ENCODE results near the gene CTBP1.

The CTBP1 gene

GRCh38 chr4:1265351-1265750 is 16.4 kb upstream of the CTBP1 start:
- Histone ChIP-seq H3K27me3 (ENCODE audit: control insufficient read depth in 5 of 5, insufficient read depth in 4 of 5, low read length in 5 of 5) (no peaks in the 10 kb centered on the region), H3K4me3 (ENCODE audit: low read depth in 1 of 5, low read length in 5 of 5) (no peak overlapping the region), H3K9ac (ENCODE audit: low read length in 5 of 5) (no peak overlapping the region), H3K9me3 (ENCODE audit: control insufficient read depth in 5 of 5, low read length in 5 of 5) (peaks cover 0 to 4% (median 3%) of the 10 kb centered on the region in 5 donors), H3K36me3 (ENCODE audit: control insufficient read depth in 5 of 5, insufficient read depth in 5 of 5, low read length in 5 of 5) (peaks cover 0 to 3% (median 0%) of the 10 kb centered on the region in 5 donors), H3K27ac (ENCODE audit: low read depth, low read length) (no peak overlapping the region), H3K4me1 (ENCODE audit: control insufficient read depth in 5 of 5, insufficient read depth in 5 of 5, low read length in 5 of 5) (no peaks in the 10 kb centered on the region)

GRCh38 chr4:1264942-1265341 is 16.0 kb upstream of the CTBP1 start:
- Histone ChIP-seq H3K27ac (ENCODE audit: low read depth, low read length) (no peak overlapping the region), H3K36me3 (ENCODE audit: control insufficient read depth in 5 of 5, insufficient read depth in 5 of 5, low read length in 5 of 5) (peaks cover 0 to 3% (median 0%) of the 10 kb centered on the region in 5 donors), H3K4me3 (ENCODE audit: low read depth in 1 of 5, low read length in 5 of 5) (no peak overlapping the region), H3K9me3 (ENCODE audit: control insufficient read depth in 5 of 5, low read length in 5 of 5) (peaks cover 0 to 4% (median 3%) of the 10 kb centered on the region in 5 donors), H3K9ac (ENCODE audit: low read length in 5 of 5) (no peak overlapping the region), H3K27me3 (ENCODE audit: control insufficient read depth in 5 of 5, insufficient read depth in 4 of 5, low read length in 5 of 5) (no peaks in the 10 kb centered on the region), H3K4me1 (ENCODE audit: control insufficient read depth in 5 of 5, insufficient read depth in 5 of 5, low read length in 5 of 5) (no peaks in the 10 kb centered on the region)

- Histone ChIP-seq H3K36me3 (ENCODE audit: control insufficient read depth in 5 of 5, insufficient read depth in 5 of 5, low read length in 5 of 5) (peaks cover 0 to 3% (median 0%) of the 10 kb centered on the region in 5 donors), H3K9ac (ENCODE audit: low read length in 5 of 5) (no peak overlapping the region)
These were observed 12.4 kb upstream of the CTBP1 start for GRCh38 chr4:1261107-1261928.

GRCh38 chr4:1260418-1261106 is 11.6 kb upstream of the CTBP1 start:
- Histone ChIP-seq H3K9ac (ENCODE audit: low read length in 5 of 5) (no peak overlapping the region), H3K27ac (ENCODE audit: low read depth, low read length) (no peak overlapping the region), H3K4me3 (ENCODE audit: low read depth in 1 of 5, low read length in 5 of 5) (no peak overlapping the region), H3K27me3 (ENCODE audit: control insufficient read depth in 5 of 5, insufficient read depth in 4 of 5, low read length in 5 of 5) (no peaks in the 10 kb centered on the region), H3K4me1 (ENCODE audit: control insufficient read depth in 5 of 5, insufficient read depth in 5 of 5, low read length in 5 of 5) (no peaks in the 10 kb centered on the region), H3K36me3 (ENCODE audit: control insufficient read depth in 5 of 5, insufficient read depth in 5 of 5, low read length in 5 of 5) (peaks cover 0 to 3% (median 0%) of the 10 kb centered on the region in 5 donors), H3K9me3 (ENCODE audit: control insufficient read depth in 5 of 5, low read length in 5 of 5) (no peaks in the 10 kb centered on the region)

More at GRCh38 chr4:1261107-1261928, 12.4 kb upstream of the CTBP1 start:
- no peak overlapping the region for H3K27ac ChIP-seq (ENCODE audit: low read depth, low read length)
- H3K4me3 ChIP-seq (ENCODE audit: low read depth in 1 of 5, low read length in 5 of 5): no peak overlapping the region
- no peaks in the 10 kb centered on the region for H3K27me3 ChIP-seq (ENCODE audit: control insufficient read depth in 5 of 5, insufficient read depth in 4 of 5, low read length in 5 of 5)
- H3K4me1 ChIP-seq (ENCODE audit: control insufficient read depth in 5 of 5, insufficient read depth in 5 of 5, low read length in 5 of 5): no peaks in the 10 kb centered on the region
- H3K9me3 ChIP-seq (ENCODE audit: control insufficient read depth in 5 of 5, low read length in 5 of 5): no peaks in the 10 kb centered on the region

GRCh38 chr4:1259966-1260365 is 11.0 kb upstream of the CTBP1 start:
- H3K27ac ChIP-seq (ENCODE audit: low read depth, low read length): no peak overlapping the region
- no peak overlapping the region for H3K4me3 ChIP-seq (ENCODE audit: low read depth in 1 of 5, low read length in 5 of 5)
- no peak overlapping the region for H3K9ac ChIP-seq (ENCODE audit: low read length in 5 of 5)
- H3K9me3 ChIP-seq (ENCODE audit: control insufficient read depth in 5 of 5, low read length in 5 of 5): peaks cover 0 to 3% (median 2%) of the 10 kb centered on the region in 5 donors
- no peaks in the 10 kb centered on the region for H3K4me1 ChIP-seq (ENCODE audit: control insufficient read depth in 5 of 5, insufficient read depth in 5 of 5, low read length in 5 of 5)
- peaks cover 0 to 3% (median 0%) of the 10 kb centered on the region in 5 donors for H3K36me3 ChIP-seq (ENCODE audit: control insufficient read depth in 5 of 5, insufficient read depth in 5 of 5, low read length in 5 of 5)
- H3K27me3 ChIP-seq (ENCODE audit: control insufficient read depth in 5 of 5, insufficient read depth in 4 of 5, low read length in 5 of 5): no peaks in the 10 kb centered on the region

- no peaks in the 10 kb centered on the region for H3K4me1 ChIP-seq (ENCODE audit: control insufficient read depth in 5 of 5, insufficient read depth in 5 of 5, low read length in 5 of 5)
- H3K9ac ChIP-seq (ENCODE audit: low read length in 5 of 5): no peak overlapping the region
- no peak overlapping the region for H3K27ac ChIP-seq (ENCODE audit: low read depth, low read length)
- H3K4me3 ChIP-seq (ENCODE audit: low read depth in 1 of 5, low read length in 5 of 5): no peak overlapping the region
- no peaks in the 10 kb centered on the region for H3K27me3 ChIP-seq (ENCODE audit: control insufficient read depth in 5 of 5, insufficient read depth in 4 of 5, low read length in 5 of 5)
- H3K9me3 ChIP-seq (ENCODE audit: control insufficient read depth in 5 of 5, low read length in 5 of 5): peaks cover 0 to 3% (median 2%) of the 10 kb centered on the region in 5 donors
- H3K36me3 ChIP-seq (ENCODE audit: control insufficient read depth in 5 of 5, insufficient read depth in 5 of 5, low read length in 5 of 5): no peaks in the 10 kb centered on the region
These were observed 9.5 kb upstream of the CTBP1 start for GRCh38 chr4:1258457-1258856.

GRCh38 chr4:1255699-1256098 is 6.8 kb upstream of the CTBP1 start:
- Histone ChIP-seq H3K27ac (ENCODE audit: low read depth, low read length) (no peak overlapping the region), H3K4me3 (ENCODE audit: low read depth in 1 of 5, low read length in 5 of 5) (no peak overlapping the region)

GRCh38 chr4:1255151-1255550 is 6.2 kb upstream of the CTBP1 start:
- H3K36me3 ChIP-seq (ENCODE audit: control insufficient read depth in 5 of 5, insufficient read depth in 5 of 5, low read length in 5 of 5): peaks cover 0 to 9% (median 3%) of the 10 kb centered on the region in 5 donors
- H3K9ac ChIP-seq (ENCODE audit: low read length in 5 of 5): no peak overlapping the region
- H3K4me3 ChIP-seq (ENCODE audit: low read depth in 1 of 5, low read length in 5 of 5): no peak overlapping the region
- H3K27ac ChIP-seq (ENCODE audit: low read depth, low read length): no peak overlapping the region
- peaks cover 0 to 3% (median 2%) of the 10 kb centered on the region in 5 donors for H3K9me3 ChIP-seq (ENCODE audit: control insufficient read depth in 5 of 5, low read length in 5 of 5)
- no peaks in the 10 kb centered on the region for H3K27me3 ChIP-seq (ENCODE audit: control insufficient read depth in 5 of 5, insufficient read depth in 4 of 5, low read length in 5 of 5)
- peaks cover 0 to 12% (median 9%) of the 10 kb centered on the region in 5 donors for H3K4me1 ChIP-seq (ENCODE audit: control insufficient read depth in 5 of 5, insufficient read depth in 5 of 5, low read length in 5 of 5)

More at GRCh38 chr4:1255699-1256098, 6.8 kb upstream of the CTBP1 start:
- Histone ChIP-seq H3K36me3 (ENCODE audit: control insufficient read depth in 5 of 5, insufficient read depth in 5 of 5, low read length in 5 of 5) (peaks cover 0 to 9% (median 3%) of the 10 kb centered on the region in 5 donors), H3K4me1 (ENCODE audit: control insufficient read depth in 5 of 5, insufficient read depth in 5 of 5, low read length in 5 of 5) (peaks cover 0 to 6% (median 4%) of the 10 kb centered on the region in 5 donors), H3K9ac (ENCODE audit: low read length in 5 of 5) (no peak overlapping the region), H3K9me3 (ENCODE audit: control insufficient read depth in 5 of 5, low read length in 5 of 5) (peaks cover 0 to 3% (median 2%) of the 10 kb centered on the region in 5 donors), H3K27me3 (ENCODE audit: control insufficient read depth in 5 of 5, insufficient read depth in 4 of 5, low read length in 5 of 5) (no peaks in the 10 kb centered on the region)

- Histone ChIP-seq H3K9ac (ENCODE audit: low read length in 5 of 5) (no peak overlapping the region), H3K4me3 (ENCODE audit: low read depth in 1 of 5, low read length in 5 of 5) (no peak overlapping the region), H3K27me3 (ENCODE audit: control insufficient read depth in 5 of 5, insufficient read depth in 4 of 5, low read length in 5 of 5) (no peaks in the 10 kb centered on the region), H3K27ac (ENCODE audit: low read depth, low read length) (no peak overlapping the region), H3K4me1 (ENCODE audit: control insufficient read depth in 5 of 5, insufficient read depth in 5 of 5, low read length in 5 of 5) (peaks cover 2 to 18% (median 16%) of the 10 kb centered on the region in 5 donors), H3K9me3 (ENCODE audit: control insufficient read depth in 5 of 5, low read length in 5 of 5) (peaks cover 0 to 3% (median 2%) of the 10 kb centered on the region in 5 donors), H3K36me3 (ENCODE audit: control insufficient read depth in 5 of 5, insufficient read depth in 5 of 5, low read length in 5 of 5) (peaks cover 0 to 9% (median 3%) of the 10 kb centered on the region in 5 donors)
These were observed 4.9 kb upstream of the CTBP1 start for GRCh38 chr4:1253831-1254230.

Data from subcutaneous abdominal adipose tissue (tissue), 5 donors.